ENCODE data around the gene TYSND1.

DNA sequence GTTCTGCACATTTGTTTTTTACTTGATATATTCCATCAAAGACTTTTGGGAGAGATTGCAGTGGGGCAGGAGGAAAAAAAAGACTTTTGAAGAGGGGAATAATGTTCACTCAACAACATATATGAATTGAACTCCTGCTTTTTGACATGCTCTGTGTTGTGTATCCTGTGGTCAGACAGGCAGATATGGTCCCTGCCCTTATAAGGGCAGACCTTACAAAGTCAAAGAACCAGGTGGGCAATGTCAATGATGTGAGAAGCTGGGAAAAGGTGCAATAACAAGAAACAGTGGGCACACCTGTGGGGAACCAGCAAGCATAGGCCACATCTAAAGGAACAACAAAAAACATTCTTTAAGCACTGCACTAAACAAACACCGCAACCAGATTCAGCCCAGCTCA, 22.1 kb downstream of the TYSND1 start:
- TF ChIP-seq, protein P1, sequence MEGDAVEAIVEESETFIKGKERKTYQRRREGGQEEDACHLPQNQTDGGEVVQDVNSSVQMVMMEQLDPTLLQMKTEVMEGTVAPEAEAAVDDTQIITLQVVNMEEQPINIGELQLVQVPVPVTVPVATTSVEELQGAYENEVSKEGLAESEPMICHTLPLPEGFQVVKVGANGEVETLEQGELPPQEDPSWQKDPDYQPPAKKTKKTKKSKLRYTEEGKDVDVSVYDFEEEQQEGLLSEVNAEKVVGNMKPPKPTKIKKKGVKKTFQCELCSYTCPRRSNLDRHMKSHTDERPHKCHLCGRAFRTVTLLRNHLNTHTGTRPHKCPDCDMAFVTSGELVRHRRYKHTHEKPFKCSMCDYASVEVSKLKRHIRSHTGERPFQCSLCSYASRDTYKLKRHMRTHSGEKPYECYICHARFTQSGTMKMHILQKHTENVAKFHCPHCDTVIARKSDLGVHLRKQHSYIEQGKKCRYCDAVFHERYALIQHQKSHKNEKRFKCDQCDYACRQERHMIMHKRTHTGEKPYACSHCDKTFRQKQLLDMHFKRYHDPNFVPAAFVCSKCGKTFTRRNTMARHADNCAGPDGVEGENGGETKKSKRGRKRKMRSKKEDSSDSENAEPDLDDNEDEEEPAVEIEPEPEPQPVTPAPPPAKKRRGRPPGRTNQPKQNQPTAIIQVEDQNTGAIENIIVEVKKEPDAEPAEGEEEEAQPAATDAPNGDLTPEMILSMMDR (conservative IDR thresholded peaks at IDR 0.05; ENCODE audit: low read length) = no peak
- TF ChIP-seq EZH2phosphoT487 (IDR thresholded peaks at IDR 0.05; ENCODE audit: borderline replicate concordance) = no peak

Data from Loucy (cell line).